ACC112 (cell line): Measurements from ENCODE around the gene TBC1D13.

Source experiments
- H2AFZ ChIP-seq: fragments of 200-600 bp; sonication (generic); one replicate; pipeline ENCODE4 v1.6.0; 2017; ENCODE audit warnings: antibody characterized with exemption, low read length; ENCODE audit not compliant: unreplicated experiment
- H3K27ac ChIP-seq: fragments of 200-600 bp; sonication (generic); 2 replicates; pipeline ENCODE4 v1.5.1; 2014; ENCODE audit warnings: low read depth, mild to moderate bottlenecking, antibody characterized with exemption, low read length, moderate library complexity
- H3K27me3 ChIP-seq: fragments of 200-600 bp; sonication (generic); 2 replicates; pipeline ENCODE4 v1.6.1; 2014; ENCODE audit warnings: mild to moderate bottlenecking, antibody characterized with exemption, low read length, moderate library complexity, mixed read lengths; ENCODE audit not compliant: insufficient read depth
- H3K36me3 ChIP-seq: fragments of 200-600 bp; sonication (generic); 2 replicates; pipeline ENCODE4 v1.6.1; 2016; ENCODE audit warnings: mild to moderate bottlenecking, antibody characterized with exemption, low read length, moderate library complexity, mixed read lengths; ENCODE audit not compliant: insufficient read depth
- H3K4me1 ChIP-seq: fragments of 200-600 bp; sonication (generic); one replicate; pipeline ENCODE4 v1.6.1; 2016; ENCODE audit warnings: low read length, mixed read lengths; ENCODE audit not compliant: insufficient read depth, unreplicated experiment, control insufficient read depth
- H3K4me3 ChIP-seq: fragments of 200-600 bp; sonication (generic); 2 replicates; pipeline ENCODE4 v1.5.1; 2014; ENCODE audit warnings: mild to moderate bottlenecking, low read depth, low read length
- H3K79me2 ChIP-seq: fragments of 200-600 bp; sonication (generic); one replicate; pipeline ENCODE4 v1.6.0; 2016; ENCODE audit warnings: low read length; ENCODE audit not compliant: control insufficient read depth, unreplicated experiment, insufficient read depth

Gene TBC1D13

DNA sequence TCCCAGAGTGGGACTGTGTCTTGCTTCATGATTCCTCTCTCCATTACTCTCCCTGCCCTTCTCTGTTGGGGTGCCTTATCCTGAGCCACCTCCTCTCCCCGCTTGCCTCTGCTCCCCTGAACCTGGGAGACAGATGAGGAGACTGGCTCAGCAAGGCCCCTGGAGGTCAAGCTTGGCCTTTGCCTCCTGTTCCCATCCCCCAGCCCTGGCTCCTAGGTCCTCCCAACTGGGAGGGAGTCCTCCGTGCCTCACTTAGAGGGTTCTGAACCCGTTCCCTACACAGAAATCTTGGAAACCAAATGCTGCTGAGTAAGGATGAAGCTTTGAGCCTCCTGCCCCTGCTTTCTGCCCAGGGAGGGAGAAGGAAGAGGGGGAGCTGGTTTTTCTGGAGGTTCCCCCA is 21.5 kb downstream of the TBC1D13 start:
- Histone ChIP-seq H3K79me2 (no peaks in the 10 kb centered on the region), H3K27ac (no peak overlapping the region), H2AFZ (no peak overlapping the region), H3K36me3 (peaks cover 4% of the 10 kb centered on the region; the same call in 1 of the 2 replicates), H3K4me3 (no peak overlapping the region), H3K27me3 (no peaks in the 10 kb centered on the region), H3K4me1 (no peaks in the 10 kb centered on the region)

- H3K79me2 ChIP-seq = no peaks in the 10 kb centered on the region
- H2AFZ ChIP-seq = no peak overlapping the region
- no peaks in the 10 kb centered on the region for H3K4me1 ChIP-seq
- no peaks in the 10 kb centered on the region for H3K27me3 ChIP-seq
- no peak overlapping the region for H3K4me3 ChIP-seq
- peaks cover 4% of the 10 kb centered on the region; the same call in 1 of the 2 replicates for H3K36me3 ChIP-seq
- no peak overlapping the region for H3K27ac ChIP-seq
Observed at GRCh38 chr9:128809036-128809599, 22.1 kb downstream of the TBC1D13 start.

DNA sequence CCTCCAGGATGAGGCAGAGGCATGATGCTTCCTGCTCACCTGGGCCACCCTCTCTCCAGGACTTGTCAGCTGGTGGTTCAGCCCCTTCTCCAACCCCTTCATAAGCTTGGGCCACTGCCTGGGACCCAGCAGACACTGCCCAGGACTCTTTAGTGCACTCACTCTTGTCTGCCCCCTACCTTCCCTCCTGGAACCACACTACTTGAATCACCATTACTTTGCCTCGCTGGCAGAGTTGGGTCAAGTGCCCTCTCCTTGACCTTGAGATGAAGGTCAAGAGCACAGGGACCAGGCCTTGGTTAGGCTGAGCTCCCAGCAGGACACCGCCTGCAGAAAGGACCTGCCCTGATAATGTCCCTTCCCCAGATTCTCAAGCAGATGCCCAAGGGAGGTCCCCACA is 22.8 kb downstream of the TBC1D13 start:
- H3K79me2 ChIP-seq = no peaks in the 10 kb centered on the region
- H3K27me3 ChIP-seq = no peaks in the 10 kb centered on the region
- no peaks in the 10 kb centered on the region for H3K4me1 ChIP-seq
- no peak overlapping the region for H2AFZ ChIP-seq
- H3K4me3 ChIP-seq = no peak overlapping the region
- H3K36me3 ChIP-seq = peaks cover 4% of the 10 kb centered on the region; the same call in 1 of the 2 replicates
- H3K27ac ChIP-seq = no peak overlapping the region

DNA sequence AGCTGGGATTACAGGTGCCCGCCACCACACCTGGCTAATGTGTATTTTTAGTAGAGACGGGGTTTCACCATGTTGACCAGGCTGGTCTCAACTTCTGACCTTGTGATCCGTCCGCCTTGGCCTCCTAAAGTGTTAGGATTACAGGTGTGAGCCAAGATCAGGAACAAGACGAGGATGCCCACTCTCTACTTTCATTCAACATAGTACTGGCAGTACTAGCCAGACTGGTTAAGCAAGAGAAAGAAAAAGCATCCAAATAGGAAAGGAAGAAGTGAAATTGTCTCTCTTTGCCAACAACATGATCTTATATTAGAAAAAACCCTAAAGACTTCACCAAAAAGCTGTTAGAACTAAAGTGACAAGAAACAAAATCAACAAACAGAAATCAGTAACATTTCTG is 23.8 kb downstream of the TBC1D13 start:
- Histone ChIP-seq H3K79me2 (no peaks in the 10 kb centered on the region), H2AFZ (no peak overlapping the region)

GRCh38 chr9:128818099-128818838 is 31.2 kb downstream of the TBC1D13 start, which contains the start of gene ENDOG:
TSS of gene ENDOG (plus strand) at chr9:128818500. CDS start at chr9:128818685, 185 bp downstream.
- H3K27ac ChIP-seq = no peak within 1 kb of the TSS; the same call in 1 of the 2 replicates
- no peaks in the 10 kb centered on the region for H3K27me3 ChIP-seq
- no peaks in the 10 kb centered on the region for H3K36me3 ChIP-seq
- H3K4me1 ChIP-seq = peaks cover 5% of the 10 kb centered on the region
- peak within 1 kb of the TSS; percentile 89 for H2AFZ ChIP-seq
- H3K4me3 ChIP-seq = peak within 1 kb of the TSS; percentile 94
- peaks cover 3% of the 10 kb centered on the region for H3K79me2 ChIP-seq

More for the DNA sequence above, 23.8 kb downstream of the TBC1D13 start:
- Histone ChIP-seq H3K4me1 (no peaks in the 10 kb centered on the region), H3K4me3 (no peak overlapping the region), H3K36me3 (peaks cover 1% of the 10 kb centered on the region; the same call in 1 of the 2 replicates), H3K27me3 (no peaks in the 10 kb centered on the region), H3K27ac (no peak overlapping the region)

DNA sequence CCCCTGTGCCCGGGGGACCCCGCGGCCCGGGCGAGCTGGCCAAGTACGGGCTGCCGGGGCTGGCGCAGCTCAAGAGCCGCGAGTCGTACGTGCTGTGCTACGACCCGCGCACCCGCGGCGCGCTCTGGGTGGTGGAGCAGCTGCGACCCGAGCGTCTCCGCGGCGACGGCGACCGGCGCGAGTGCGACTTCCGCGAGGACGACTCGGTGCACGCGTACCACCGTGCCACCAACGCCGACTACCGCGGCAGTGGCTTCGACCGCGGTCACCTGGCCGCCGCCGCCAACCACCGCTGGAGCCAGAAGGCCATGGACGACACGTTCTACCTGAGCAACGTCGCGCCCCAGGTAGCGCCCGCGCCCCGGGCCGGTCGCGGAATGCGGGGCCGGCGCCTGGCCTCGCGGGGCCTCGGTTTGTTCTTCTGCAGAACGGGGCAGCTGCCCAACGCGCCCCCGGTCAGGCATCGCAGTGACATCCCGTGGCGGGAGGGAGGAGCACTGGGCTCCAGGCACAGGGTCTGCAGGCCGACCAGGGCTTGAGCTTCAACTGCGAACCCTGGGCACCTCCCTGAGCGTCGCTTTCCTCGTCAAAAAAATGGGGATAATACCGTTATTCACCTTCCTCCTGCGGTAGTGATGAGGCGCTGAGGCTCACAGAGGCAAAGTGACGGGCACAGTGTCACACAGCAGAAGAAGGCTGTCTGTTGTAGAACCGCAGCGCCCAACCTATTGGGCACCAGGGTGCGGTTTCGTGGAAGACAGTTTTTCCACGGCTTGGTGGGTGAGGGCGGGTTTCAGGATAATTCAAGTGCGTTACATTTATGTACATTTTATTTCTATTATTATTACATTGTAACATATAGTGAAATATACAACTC is 32.0 kb downstream of the TBC1D13 start:
- peak overlapping the region; percentile 73 for H2AFZ ChIP-seq
- no peaks in the 10 kb centered on the region for H3K27me3 ChIP-seq
- no peaks in the 10 kb centered on the region for H3K36me3 ChIP-seq
- peaks cover 5% of the 10 kb centered on the region for H3K4me1 ChIP-seq
- peak overlapping the region; percentile 94 for H3K4me3 ChIP-seq
- no peak overlapping the region for H3K27ac ChIP-seq
- H3K79me2 ChIP-seq = peaks cover 3% of the 10 kb centered on the region

DNA sequence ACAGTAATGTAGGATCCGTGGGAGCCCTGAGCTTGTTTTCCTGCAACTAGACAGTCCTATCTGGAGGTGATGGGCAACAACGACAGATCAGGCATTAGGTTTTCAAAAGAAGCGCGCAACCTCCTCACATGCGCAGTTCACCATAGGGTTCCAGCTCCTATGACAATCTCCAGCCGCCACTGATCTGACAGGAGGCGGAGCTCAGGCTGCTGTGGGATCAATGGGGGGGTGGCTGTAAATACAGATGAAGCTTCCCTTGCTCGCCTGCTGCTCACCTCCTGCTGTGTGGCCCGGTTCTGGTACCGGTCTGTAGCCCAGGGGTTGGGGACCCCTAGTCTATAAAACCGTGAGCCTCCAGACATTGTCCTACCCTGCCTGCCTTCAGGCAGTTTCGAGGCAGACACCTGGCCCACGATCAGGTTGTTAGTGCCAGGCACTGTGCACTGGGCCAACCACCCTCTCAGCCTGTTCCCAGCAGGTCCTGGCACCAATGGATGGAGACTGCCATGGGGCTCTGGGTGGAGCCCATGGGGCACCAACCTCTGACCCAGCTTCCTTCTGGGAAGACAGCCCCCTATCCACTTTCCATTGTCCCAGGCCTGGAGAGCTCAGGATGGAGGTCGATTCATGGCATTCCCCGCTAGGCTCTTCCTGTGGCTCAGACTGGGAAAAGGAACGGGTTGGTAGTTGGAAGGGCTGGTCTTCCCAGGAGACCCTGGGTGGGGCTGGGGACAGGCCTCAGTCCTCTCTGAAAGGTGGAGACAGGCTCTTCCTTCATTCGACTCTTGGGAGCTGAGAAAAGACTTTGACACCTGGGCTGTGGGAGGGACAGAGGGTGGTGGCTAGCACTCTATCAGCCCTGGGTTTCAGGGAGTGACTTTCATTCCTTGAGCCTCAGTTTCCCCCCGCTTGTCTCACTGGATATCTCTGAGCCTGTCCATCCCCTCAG is 32.9 kb downstream of the TBC1D13 start:
- peak overlapping the region; percentile 94; the same call in 1 of the 2 replicates for H3K4me3 ChIP-seq
- no peak overlapping the region for H2AFZ ChIP-seq
- H3K27me3 ChIP-seq = no peaks in the 10 kb centered on the region
- H3K27ac ChIP-seq = no peak overlapping the region
- peaks cover 4% of the 10 kb centered on the region; the same call in 1 of the 2 replicates for H3K36me3 ChIP-seq
- peaks cover 3% of the 10 kb centered on the region for H3K79me2 ChIP-seq
- peaks cover 5% of the 10 kb centered on the region for H3K4me1 ChIP-seq

DNA sequence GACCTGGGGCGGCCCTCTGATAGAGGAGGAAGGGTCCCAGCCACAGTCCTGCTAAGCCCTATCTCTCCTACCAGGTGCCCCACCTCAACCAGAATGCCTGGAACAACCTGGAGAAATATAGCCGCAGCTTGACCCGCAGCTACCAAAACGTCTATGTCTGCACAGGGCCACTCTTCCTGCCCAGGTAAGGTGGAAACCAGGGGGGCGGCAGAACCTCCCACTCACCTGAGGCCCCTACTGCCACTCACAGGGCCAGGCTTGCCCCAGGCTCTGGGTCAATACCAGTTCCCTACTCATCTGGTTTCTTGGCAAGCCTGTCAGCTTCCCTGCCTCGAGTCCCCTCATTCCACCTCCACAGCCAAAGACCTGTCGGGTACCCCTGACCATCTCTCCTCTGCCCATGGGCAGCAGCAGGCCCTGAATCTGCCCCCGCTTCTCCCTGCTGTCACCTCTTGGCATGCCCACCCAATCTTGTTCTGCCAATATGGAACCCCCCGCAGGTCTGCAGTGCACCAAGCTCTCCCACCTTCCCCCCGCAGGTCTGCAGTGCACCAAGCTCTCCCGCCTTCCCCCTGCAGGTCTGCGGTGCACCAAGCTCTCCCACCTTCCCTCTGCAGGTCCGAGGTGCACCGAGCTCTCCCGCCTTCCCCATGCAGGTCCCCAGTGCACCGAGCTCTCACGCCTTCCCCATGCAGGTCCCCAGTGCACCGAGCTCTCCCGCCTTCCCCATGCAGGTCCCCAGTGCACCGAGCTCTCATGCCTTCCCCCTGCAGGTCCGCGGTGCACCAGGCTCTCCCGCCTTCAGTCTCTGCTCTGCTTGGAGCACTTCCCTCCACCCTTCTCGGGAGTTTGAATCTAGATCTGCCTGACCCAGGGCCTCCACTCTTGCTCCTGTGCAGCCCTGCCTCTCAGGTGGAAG is 33.9 kb downstream of the TBC1D13 start:
- Histone ChIP-seq H3K27ac (no peak overlapping the region), H3K36me3 (peaks cover 4% of the 10 kb centered on the region; the same call in 1 of the 2 replicates), H3K79me2 (peaks cover 3% of the 10 kb centered on the region), H2AFZ (no peak overlapping the region), H3K4me1 (peaks cover 5% of the 10 kb centered on the region), H3K27me3 (no peaks in the 10 kb centered on the region), H3K4me3 (no peak overlapping the region)
